ENCODE results near the gene CDK11B.

The CDK11B gene

GRCh38 chr1:1628754-1629429 is 29.9 kb downstream of the CDK11B start:
- FAIRE-seq, result no peak
- DNase-seq (ENCODE audit: low spot score), result no peak

GRCh38 chr1:1627829-1628753 is 30.7 kb downstream of the CDK11B start:
- DNase-seq (ENCODE audit: low spot score) (no peak), FAIRE-seq (no peak)

- FAIRE-seq, result no peak
- DNase-seq (ENCODE audit: low spot score), result no peak
Observed at GRCh38 chr1:1627261-1627828, 31.5 kb downstream of the CDK11B start.

- DNase-seq (ENCODE audit: low spot score), result no peak
- FAIRE-seq, result no peak
Observed at GRCh38 chr1:1626207-1627141, 32.3 kb downstream of the CDK11B start.

GRCh38 chr1:1625824-1626206 is 33.0 kb downstream of the CDK11B start:
- FAIRE-seq, result no peak
- no peak for DNase-seq (ENCODE audit: low spot score)

GRCh38 chr1:1625404-1625775 is 33.4 kb downstream of the CDK11B start:
- DNase-seq (ENCODE audit: low spot score) (no peak), FAIRE-seq (no peak)

GRCh38 chr1:1624443-1625403 is 34.1 kb downstream of the CDK11B start:
- DNase-seq (ENCODE audit: low spot score) (no peak), FAIRE-seq (no peak)

- DNase-seq (ENCODE audit: low spot score), result no peak
- FAIRE-seq, result no peak
Observed at GRCh38 chr1:1623631-1624442, 35.0 kb downstream of the CDK11B start.

GRCh38 chr1:1623181-1623630 is 35.6 kb downstream of the CDK11B start:
- FAIRE-seq, result no peak
- no peak for DNase-seq (ENCODE audit: low spot score)

GRCh38 chr1:1622788-1623094 is 36.1 kb downstream of the CDK11B start:
- DNase-seq (ENCODE audit: low spot score) (no peak), FAIRE-seq (no peak)

- FAIRE-seq (no peak), DNase-seq (ENCODE audit: low spot score) (no peak)
Observed at GRCh38 chr1:1622010-1622787, 36.6 kb downstream of the CDK11B start.

- DNase-seq (ENCODE audit: low spot score), result no peak
- no peak for FAIRE-seq
Observed at GRCh38 chr1:1621173-1622009, 37.4 kb downstream of the CDK11B start.

- no peak for FAIRE-seq
Observed at GRCh38 chr1:1620433-1621139, 38.2 kb downstream of the CDK11B start.

GRCh38 chr1:1619917-1620361 is 38.9 kb downstream of the CDK11B start:
- DNase-seq (ENCODE audit: low spot score), result no peak
- FAIRE-seq, result no peak

More at GRCh38 chr1:1620433-1621139, 38.2 kb downstream of the CDK11B start:
- no peak for DNase-seq (ENCODE audit: low spot score)

- FAIRE-seq (no peak), DNase-seq (ENCODE audit: low spot score) (no peak)
Observed at GRCh38 chr1:1618396-1619068, 40.3 kb downstream of the CDK11B start.

- DNase-seq (ENCODE audit: low spot score) (no peak), FAIRE-seq (no peak)
Observed at GRCh38 chr1:1617925-1618324, 40.9 kb downstream of the CDK11B start.

All from RCC 7860 (cell line).